ENCODE data around the gene MRAP.
A peak's percentile ranks its signal among the peaks of the same experiment; 100 is the strongest.

The MRAP gene

DNA sequence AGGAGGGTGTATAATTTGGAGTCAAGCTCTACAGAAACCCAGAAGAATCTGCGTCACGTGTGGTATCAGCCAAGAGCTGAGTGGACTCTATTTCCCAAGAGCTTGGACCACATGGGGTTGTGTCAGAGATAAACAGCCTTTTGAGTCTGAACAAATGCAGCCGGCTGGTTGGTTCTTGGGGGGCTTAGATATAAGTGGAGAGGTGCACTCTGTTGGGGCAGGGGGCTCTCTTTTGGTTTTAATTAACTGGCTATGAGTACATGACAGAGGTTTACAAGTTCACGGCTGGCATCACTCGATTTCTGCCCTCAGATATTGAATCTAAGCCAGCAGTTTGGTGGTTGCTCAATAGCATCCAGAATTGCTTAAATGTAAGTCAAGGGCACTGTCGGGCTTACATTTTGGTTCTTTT is 501 bp upstream of the MRAP start:
- DNase-seq (ENCODE audit: low read depth): peak; percentile 52
- TF ChIP-seq, protein P1, sequence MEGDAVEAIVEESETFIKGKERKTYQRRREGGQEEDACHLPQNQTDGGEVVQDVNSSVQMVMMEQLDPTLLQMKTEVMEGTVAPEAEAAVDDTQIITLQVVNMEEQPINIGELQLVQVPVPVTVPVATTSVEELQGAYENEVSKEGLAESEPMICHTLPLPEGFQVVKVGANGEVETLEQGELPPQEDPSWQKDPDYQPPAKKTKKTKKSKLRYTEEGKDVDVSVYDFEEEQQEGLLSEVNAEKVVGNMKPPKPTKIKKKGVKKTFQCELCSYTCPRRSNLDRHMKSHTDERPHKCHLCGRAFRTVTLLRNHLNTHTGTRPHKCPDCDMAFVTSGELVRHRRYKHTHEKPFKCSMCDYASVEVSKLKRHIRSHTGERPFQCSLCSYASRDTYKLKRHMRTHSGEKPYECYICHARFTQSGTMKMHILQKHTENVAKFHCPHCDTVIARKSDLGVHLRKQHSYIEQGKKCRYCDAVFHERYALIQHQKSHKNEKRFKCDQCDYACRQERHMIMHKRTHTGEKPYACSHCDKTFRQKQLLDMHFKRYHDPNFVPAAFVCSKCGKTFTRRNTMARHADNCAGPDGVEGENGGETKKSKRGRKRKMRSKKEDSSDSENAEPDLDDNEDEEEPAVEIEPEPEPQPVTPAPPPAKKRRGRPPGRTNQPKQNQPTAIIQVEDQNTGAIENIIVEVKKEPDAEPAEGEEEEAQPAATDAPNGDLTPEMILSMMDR (conservative IDR thresholded peaks at IDR 0.05; ENCODE audit: control insufficient read depth, insufficient read depth, low read depth, low read length): no peak

DNA sequence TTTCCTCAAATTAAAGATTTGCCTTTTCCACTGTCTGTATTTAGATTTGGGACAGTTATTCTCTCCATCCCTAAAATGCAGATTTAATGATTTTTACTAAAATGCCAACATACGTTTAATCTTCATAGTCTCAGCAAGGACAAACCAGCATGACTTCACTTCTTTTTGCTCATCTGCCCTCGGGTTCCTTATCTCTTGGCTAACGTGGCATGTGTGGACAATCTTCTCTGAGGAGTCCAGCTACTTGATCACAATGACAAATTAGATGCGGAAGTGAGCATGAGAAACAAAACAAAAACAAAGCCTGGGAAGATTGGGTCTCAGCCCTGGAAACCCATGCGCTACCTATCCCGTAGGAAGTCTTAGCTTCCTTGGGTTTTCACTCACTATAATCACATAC is 1.0 kb downstream of the MRAP start:
- TF ChIP-seq, protein P1 (conservative IDR thresholded peaks at IDR 0.05; ENCODE audit: control insufficient read depth, insufficient read depth, low read depth, low read length): no peak
- DNase-seq (ENCODE audit: low read depth): no peak
- no peak overlapping the region for H3K4me3 ChIP-seq (ENCODE audit: control insufficient read depth, low read depth, low read length)

More for the DNA sequence above, 501 bp upstream of the MRAP start:
- no peak overlapping the region for H3K4me3 ChIP-seq (ENCODE audit: control insufficient read depth, low read depth, low read length)

DNA sequence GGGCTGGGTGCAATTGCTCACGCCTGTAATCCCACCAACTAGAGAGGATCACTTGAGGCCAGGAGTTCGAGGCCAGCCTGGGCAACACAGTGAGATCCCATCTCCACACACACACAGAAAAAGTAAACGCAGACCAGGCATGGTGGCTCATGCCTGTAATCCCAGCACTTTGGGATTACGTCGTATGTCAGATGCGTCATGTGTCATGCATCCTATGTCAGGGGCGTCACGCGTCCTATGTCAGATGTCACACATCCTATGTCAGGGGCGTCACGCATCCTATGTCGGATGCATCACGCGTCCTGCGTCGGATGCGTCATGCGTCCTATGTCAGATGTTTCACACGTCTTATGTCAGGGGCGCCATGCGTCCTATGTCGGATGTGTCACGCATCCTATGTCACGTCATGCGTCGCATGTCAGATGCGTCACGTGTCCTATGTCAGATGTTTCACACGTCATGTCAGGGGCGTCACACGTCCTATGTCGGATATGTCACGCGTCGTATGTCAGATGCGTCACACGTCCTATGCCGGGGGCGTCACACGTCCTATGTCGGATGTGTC is 1.5 kb downstream of the MRAP start:
- TF ChIP-seq, protein P1 (conservative IDR thresholded peaks at IDR 0.05; ENCODE audit: control insufficient read depth, insufficient read depth, low read depth, low read length): no peak
- DNase-seq (ENCODE audit: low read depth): no peak
- H3K4me3 ChIP-seq (ENCODE audit: control insufficient read depth, low read depth, low read length): no peak overlapping the region

DNA sequence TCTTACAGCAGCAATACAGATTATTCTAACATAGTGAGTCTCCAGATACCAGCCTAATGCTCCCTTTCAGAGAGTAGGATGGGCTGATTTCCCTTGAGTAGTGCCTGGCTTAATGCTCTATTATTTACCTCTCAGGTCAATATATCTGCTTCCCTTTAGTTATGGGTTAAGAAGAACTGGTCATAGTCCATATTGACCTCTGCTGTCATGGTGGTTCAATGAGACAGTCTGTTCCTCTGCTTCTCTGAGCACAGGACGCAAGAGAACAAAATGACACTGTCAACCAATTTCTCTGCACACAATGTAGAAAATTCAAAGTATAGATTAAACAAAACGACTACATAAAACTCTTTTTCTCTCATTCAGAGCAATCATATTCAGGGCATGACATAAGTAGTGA is 2.9 kb downstream of the MRAP start:
- TF ChIP-seq, protein P1 (conservative IDR thresholded peaks at IDR 0.05; ENCODE audit: control insufficient read depth, insufficient read depth, low read depth, low read length): no peak
- DNase-seq (ENCODE audit: low read depth): no peak
- H3K4me3 ChIP-seq (ENCODE audit: control insufficient read depth, low read depth, low read length): no peak overlapping the region

DNA sequence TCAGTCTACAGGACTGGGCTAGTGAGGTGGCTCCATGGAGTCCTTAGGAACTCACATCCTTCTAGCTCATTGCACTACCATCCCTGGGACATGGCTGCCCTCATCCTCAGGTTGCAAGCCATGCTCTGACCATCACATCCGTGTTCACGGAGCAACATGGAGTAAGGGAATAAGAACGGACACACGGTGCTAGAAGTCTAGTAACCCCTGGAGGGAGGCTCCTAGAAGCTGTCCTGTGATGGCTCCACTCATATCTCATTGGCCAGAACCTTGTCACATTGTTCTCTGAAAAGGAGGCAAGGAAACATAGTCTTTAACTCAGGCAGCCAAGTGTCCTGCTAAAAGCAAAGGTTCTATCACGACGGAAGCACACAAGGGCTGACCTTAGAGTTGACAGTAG is 3.9 kb downstream of the MRAP start:
- H3K4me3 ChIP-seq (ENCODE audit: control insufficient read depth, low read depth, low read length): no peak overlapping the region
- DNase-seq (ENCODE audit: low read depth): no peak
- TF ChIP-seq, protein P1 (conservative IDR thresholded peaks at IDR 0.05; ENCODE audit: control insufficient read depth, insufficient read depth, low read depth, low read length): no peak

DNA sequence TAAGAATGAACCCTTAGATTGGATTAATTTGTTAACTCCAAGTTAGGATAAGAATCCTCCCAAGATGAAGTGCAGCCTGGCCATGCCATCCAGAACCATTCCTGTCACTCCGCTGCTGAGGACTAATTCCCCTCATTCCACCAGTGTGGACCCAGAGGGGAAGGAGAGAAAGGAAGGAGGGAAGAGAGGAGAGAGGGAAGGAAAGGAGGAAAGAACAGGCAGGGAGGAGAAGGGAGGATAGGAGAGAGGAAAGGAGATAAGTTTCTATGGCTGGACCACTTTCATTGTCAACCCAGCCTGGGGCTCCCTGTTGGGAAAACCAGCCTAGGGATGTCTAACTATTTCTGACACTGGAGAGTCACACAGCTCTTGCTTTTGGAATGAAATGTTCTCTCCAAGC is 4.7 kb downstream of the MRAP start:
- DNase-seq (ENCODE audit: low read depth): no peak
- TF ChIP-seq, protein P1 (conservative IDR thresholded peaks at IDR 0.05; ENCODE audit: control insufficient read depth, insufficient read depth, low read depth, low read length): no peak
- H3K4me3 ChIP-seq (ENCODE audit: control insufficient read depth, low read depth, low read length): no peak overlapping the region

DNA sequence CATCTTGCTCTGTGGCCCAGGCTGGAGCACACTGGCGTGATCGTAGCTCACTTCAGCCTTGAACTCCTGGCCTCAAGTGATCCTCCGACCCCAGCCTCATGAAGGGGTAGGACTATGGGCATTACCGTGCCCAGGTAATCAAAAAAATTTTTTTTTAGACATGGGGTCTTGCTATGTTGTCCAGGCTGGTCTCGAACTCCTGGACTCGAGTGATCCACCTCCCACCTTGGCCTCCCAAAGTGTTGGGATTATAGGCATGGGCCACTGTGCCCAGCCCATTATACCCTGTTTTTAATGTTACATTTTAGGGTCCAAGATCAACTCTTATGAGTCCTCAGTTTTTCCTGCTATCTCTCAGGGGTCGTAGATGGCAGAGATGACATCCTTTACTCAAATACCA is 6.3 kb downstream of the MRAP start:
- TF ChIP-seq, protein P1 (conservative IDR thresholded peaks at IDR 0.05; ENCODE audit: control insufficient read depth, insufficient read depth, low read depth, low read length): no peak
- DNase-seq (ENCODE audit: low read depth): no peak
- H3K4me3 ChIP-seq (ENCODE audit: control insufficient read depth, low read depth, low read length): no peak overlapping the region
